Thyroid gland (tissue), 4 donors: ENCODE measurements around the gene CCDC117. TPM values are rescaled to one million over a fixed set of nuclear protein-coding genes. Genes with fewer than 3 reads are reported as not detected.
"Not testable (repeated sequence)": the region's sequence is repeated elsewhere in the genome, so short reads cannot be mapped to it uniquely, and the experiment has no call there.

ENCODE experiments used
- DNase-seq, 2 donors: peaks; one replicate each; pipeline ENCODE4 v3.0.0-alpha.2; 2019
- H3K27ac ChIP-seq, 3 donors: fragments of 200-600 bp; sonication (generic); 1 replicate in 2 of 3; 2 replicates in 1 of 3; pipeline ENCODE4 v1.5.1; 2016 to 2019; ENCODE audit warnings: mild to moderate bottlenecking in 1 of 3, moderate library complexity in 1 of 3
- H3K27me3 ChIP-seq: fragments of 200-600 bp; sonication (generic); one replicate; pipeline ENCODE4 v1.5.1; 2019
- H3K36me3 ChIP-seq, 2 donors: fragments of 200-600 bp; sonication (generic); one replicate each; pipeline ENCODE4 v1.5.1; 2016 to 2019
- H3K4me1 ChIP-seq, 2 donors: fragments of 200-600 bp; sonication (generic); one replicate each; pipeline ENCODE4 v1.5.1; 2017 to 2019
- H3K4me3 ChIP-seq, 3 donors: fragments of 200-600 bp; sonication (generic); replicated peaks in 1 of 3; 1 replicate in 2 of 3; 2 replicates in 1 of 3; pipeline ENCODE4 v1.5.1; 2016; ENCODE audit warnings: mild to moderate bottlenecking in 1 of 3
- H3K9me3 ChIP-seq: fragments of 200-600 bp; sonication (generic); one replicate; pipeline ENCODE4 v1.5.1; 2017
- POLR2A ChIP-seq, 2 donors: fragments of 450-650 bp; IDR thresholded peaks; one replicate each; pipeline ENCODE4 v1.6.1; 2017; ENCODE audit warnings: antibody characterized with exemption in 2 of 2, mild to moderate bottlenecking in 2 of 2, moderate library complexity in 1 of 2
- WGBS, 2 donors: methylation state at CpG; one replicate each; pipeline ENCODE4 v1.1.5; 2017; 5-methylcytosine and 5-hydroxymethylcytosine counted together
- intact Hi-C: fragments of 100-400 bp; cut with DNase I; formaldehyde crosslinking; loops from one replicate; pipeline ENCODE4 v1.15.1; 2023
- total RNA-seq, 4 donors: library from RNA; depleted of rRNA; stranded (reverse); fragments of >200 nt; gene quantifications; one replicate each; pipeline ENCODE4 v1.2.3, GENCODE V29; 2016
- TF ChIP-seq, protein P1 (sequence below), 6 experiments: fragments of 200-600 bp in 3 of 6; fragments of 450-650 bp in 3 of 6; sonication (generic) in 3 of 6; IDR thresholded peaks; one replicate each; pipeline ENCODE4 v1.5.1; 2016 to 2019; ENCODE audit warnings: antibody characterized with exemption in 6 of 6, mild to moderate bottlenecking in 2 of 6, inconsistent platforms in 1 of 6, moderate library complexity in 1 of 6

The CCDC117 gene
- total RNA-seq, 4 donors from 2014 or later: 21.2 to 40.2 (median 26.5) TPM

GRCh38 chr22:28822930-28823551, 50.5 kb downstream of the CCDC117 start:
- 32 to 44% methylated on average over 4 of the region's 4 CpGs for WGBS, 2 donors
- Histone ChIP-seq H3K27ac (peak overlapping the region; percentile 73 to 91 (median 89)), H3K4me1 (peaks cover 40 to 50% of the 10 kb centered on the region in 2 donors), H3K4me3 (no peak overlapping the region), H3K9me3 (no peaks in the 10 kb centered on the region), H3K36me3 (no peaks in the 10 kb centered on the region), H3K27me3 (no peaks in the 10 kb centered on the region)
- DNase-seq: peak; percentile 83 to 87
- intact Hi-C loops: no loop called here
- TF ChIP-seq, protein P1, sequence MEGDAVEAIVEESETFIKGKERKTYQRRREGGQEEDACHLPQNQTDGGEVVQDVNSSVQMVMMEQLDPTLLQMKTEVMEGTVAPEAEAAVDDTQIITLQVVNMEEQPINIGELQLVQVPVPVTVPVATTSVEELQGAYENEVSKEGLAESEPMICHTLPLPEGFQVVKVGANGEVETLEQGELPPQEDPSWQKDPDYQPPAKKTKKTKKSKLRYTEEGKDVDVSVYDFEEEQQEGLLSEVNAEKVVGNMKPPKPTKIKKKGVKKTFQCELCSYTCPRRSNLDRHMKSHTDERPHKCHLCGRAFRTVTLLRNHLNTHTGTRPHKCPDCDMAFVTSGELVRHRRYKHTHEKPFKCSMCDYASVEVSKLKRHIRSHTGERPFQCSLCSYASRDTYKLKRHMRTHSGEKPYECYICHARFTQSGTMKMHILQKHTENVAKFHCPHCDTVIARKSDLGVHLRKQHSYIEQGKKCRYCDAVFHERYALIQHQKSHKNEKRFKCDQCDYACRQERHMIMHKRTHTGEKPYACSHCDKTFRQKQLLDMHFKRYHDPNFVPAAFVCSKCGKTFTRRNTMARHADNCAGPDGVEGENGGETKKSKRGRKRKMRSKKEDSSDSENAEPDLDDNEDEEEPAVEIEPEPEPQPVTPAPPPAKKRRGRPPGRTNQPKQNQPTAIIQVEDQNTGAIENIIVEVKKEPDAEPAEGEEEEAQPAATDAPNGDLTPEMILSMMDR (IDR thresholded peaks at IDR 0.05): no peak
- no peak for TF ChIP-seq POLR2A (IDR thresholded peaks at IDR 0.05)

- H3K4me1 ChIP-seq: peaks cover 30 to 36% of the 10 kb centered on the region in 2 donors
- H3K36me3 ChIP-seq, H3K9me3 ChIP-seq, H3K4me3 ChIP-seq, DNase-seq, H3K27me3 ChIP-seq, intact Hi-C loops: not testable (repeated sequence)
- 97 to 98% methylated on average over 9 of the region's 9 CpGs for WGBS, 2 donors
- H3K27ac ChIP-seq: peak overlapping the region in 2 of 3 donors; percentile 89 to 91
These were observed 52.0 kb downstream of the CCDC117 start for GRCh38 chr22:28824455-28824854.

DNA sequence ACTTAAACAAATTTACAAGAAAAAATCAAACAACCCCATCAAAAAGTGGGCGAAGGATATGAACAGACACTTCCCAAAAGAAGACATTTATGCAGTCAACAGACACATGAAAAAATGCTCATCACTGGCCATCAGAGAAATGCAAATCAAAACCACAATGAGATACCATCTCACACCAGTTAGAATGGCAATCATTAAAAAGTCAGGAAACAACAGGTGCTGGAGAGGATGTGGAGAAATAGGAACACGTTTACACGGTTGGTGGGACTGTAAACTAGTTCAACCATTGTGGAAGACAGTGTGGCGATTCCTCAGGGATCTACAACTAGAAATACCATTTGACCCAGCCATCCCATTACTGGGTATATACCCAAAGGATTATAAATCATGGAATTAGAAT, 53.9 kb downstream of the CCDC117 start:
- DNase-seq, H3K4me3 ChIP-seq, intact Hi-C loops, H3K27ac ChIP-seq, H3K36me3 ChIP-seq, H3K27me3 ChIP-seq, H3K9me3 ChIP-seq: not testable (repeated sequence)
- peaks cover 20 to 25% of the 10 kb centered on the region in 2 donors for H3K4me1 ChIP-seq
- 88 to 92% methylated on average over 4 of the region's 4 CpGs for WGBS, 2 donors

- 95 to 97% methylated on average over 7 of the region's 7 CpGs for WGBS, 2 donors
- intact Hi-C loops: no loop called here
- H3K36me3 ChIP-seq: no peaks in the 10 kb centered on the region
These were observed 54.4 kb downstream of the CCDC117 start for GRCh38 chr22:28826921-28827320.

GRCh38 chr22:28829358-28830181, 57.1 kb downstream of the CCDC117 start:
- WGBS, 2 donors: 39 to 42% methylated on average over 12 of the region's 12 CpGs
- TF ChIP-seq, protein P1 (IDR thresholded peaks at IDR 0.05): peak; percentile 83 to 99 (median 97)
- TF ChIP-seq POLR2A (IDR thresholded peaks at IDR 0.05): no peak
- Histone ChIP-seq H3K4me3 (no peak overlapping the region), H3K27ac (peak overlapping the region; percentile 6 to 31 (median 27)), H3K4me1 (no peaks in the 10 kb centered on the region), H3K9me3 (no peaks in the 10 kb centered on the region), H3K36me3 (no peaks in the 10 kb centered on the region), H3K27me3 (no peaks in the 10 kb centered on the region)
- intact Hi-C loops: loop anchor here (5.0 kb wide), 1 partner anchor 227 kb away; no protein-coding TSS in a partner anchor
- peak; percentile 83 to 84 for DNase-seq

More at GRCh38 chr22:28826921-28827320, 54.4 kb downstream of the CCDC117 start:
- H3K27me3 ChIP-seq: no peaks in the 10 kb centered on the region
- TF ChIP-seq, protein P1 (IDR thresholded peaks at IDR 0.05): no peak
- no peak for TF ChIP-seq POLR2A (IDR thresholded peaks at IDR 0.05)
- no peak overlapping the region for H3K4me3 ChIP-seq
- no peaks in the 10 kb centered on the region for H3K9me3 ChIP-seq
- DNase-seq: no peak
- no peak overlapping the region for H3K27ac ChIP-seq
- H3K4me1 ChIP-seq: peaks cover 18 to 20% of the 10 kb centered on the region in 2 donors

GRCh38 chr22:28830441-28830840, 57.9 kb downstream of the CCDC117 start:
- H3K4me3 ChIP-seq: no peak overlapping the region
- H3K4me1 ChIP-seq: no peaks in the 10 kb centered on the region
- TF ChIP-seq POLR2A (IDR thresholded peaks at IDR 0.05): no peak
- TF ChIP-seq, protein P1 (IDR thresholded peaks at IDR 0.05): no peak
- intact Hi-C loops: loop anchor here (5.0 kb wide), 1 partner anchor 228 kb away; no protein-coding TSS in a partner anchor
- H3K27me3 ChIP-seq: no peaks in the 10 kb centered on the region
- H3K36me3 ChIP-seq: no peaks in the 10 kb centered on the region
- peak overlapping the region in 1 of 3 donors; percentile 31 for H3K27ac ChIP-seq
- no peak for DNase-seq
- no peaks in the 10 kb centered on the region for H3K9me3 ChIP-seq
- 92 to 96% methylated on average over 3 of the region's 3 CpGs for WGBS, 2 donors
